ENCODE measurements around the gene GGTA1. TPM values are rescaled to one million over a fixed set of nuclear protein-coding genes. Genes with fewer than 3 reads are reported as not detected.

Gene GGTA1
- total and polyA plus RNA-seq, 9 of the 15 experiments (the other 6 are each of a cell fraction or from before 2014, with no cell fraction given), result 0.04 to 0.15 TPM; not detected in 7

DNA sequence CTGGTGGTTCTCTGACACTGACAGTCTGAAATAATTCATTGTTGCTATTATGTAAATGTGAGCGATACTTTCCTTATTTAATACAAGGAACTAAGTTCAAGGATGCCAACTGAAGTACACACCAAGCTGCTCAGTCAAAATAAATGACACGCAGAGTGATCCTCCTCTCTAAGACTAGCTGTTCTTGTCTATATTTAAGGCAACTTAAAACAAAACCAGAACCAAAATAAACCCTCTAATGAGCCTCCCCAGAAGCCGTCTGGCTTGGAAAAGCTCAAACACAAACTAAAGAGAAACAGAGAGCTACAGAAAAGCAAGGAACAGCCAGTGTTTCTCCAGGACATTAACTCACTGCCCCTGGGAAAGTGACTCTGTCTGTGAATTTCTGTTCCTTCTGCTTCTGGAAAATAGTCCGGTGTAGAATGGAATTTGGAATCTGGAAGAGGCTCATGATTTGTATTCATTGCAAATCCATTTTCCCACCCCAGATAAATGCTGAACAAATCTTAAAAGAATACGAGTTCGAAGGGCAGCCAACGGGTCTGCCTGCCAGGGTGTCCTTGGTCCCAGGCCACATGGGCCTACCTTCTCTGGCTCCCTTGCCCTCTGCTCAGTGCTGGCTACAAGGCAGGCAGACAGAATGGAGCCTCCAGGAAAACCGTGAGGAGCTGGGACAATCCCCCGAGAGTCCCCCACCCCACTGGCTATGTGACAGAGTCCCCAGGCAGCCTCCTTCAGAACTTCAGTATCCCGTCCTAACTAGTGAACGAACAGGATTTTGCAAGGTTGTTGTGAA lies 14.8 kb downstream of the GGTA1 start (continued):
- TF ChIP-seq KLF1 (tag; IDR thresholded peaks at IDR 0.05) (no peak), BHLHE40 (IDR thresholded peaks at IDR 0.05; ENCODE audit: low read length) (no peak), ZFP30 (CRISPR knock-in tag; IDR thresholded peaks at IDR 0.05; ENCODE audit: borderline replicate concordance) (no peak)
- TF ChIP-seq, protein P1, sequence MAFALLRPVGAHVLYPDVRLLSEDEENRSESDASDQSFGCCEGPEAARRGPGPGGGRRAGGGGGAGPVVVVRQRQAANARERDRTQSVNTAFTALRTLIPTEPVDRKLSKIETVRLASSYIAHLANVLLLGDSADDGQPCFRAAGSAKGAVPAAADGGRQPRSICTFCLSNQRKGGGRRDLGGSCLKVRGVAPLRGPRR (CRISPR knock-in tag; IDR thresholded peaks at IDR 0.05), result no peak

DNA sequence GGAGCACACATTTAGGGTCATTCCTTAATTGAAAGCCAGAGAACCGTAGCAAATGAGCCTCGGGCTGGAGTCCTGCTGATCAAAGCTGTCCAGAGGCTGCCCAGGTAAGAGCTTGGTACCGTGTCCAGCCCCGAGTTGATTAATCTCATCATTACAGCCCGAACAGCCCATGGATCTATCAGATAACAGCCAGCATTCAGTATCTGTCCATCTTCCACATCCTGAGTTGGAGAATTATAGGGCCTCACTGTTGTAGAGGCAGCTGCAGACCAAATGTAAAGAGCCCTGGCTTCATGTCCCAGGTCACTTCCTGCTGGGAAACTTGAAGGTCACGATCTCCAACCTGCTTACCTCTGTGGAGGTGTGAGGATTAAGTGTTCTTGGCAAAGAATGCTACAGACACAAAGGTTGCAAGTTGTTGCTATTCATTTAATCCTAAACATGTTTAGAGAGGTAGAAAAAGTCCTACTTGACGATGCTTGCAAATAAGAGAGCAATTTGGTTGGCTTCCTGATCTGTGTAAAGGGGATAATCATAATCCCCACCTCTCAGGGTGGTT lies 16.1 kb downstream of the GGTA1 start:
- no TSS peak for BruUV-seq (replicated peaks)
- peaks cover 0 to 17% of the 10 kb centered on the region in 2 experiments; a peak in 3 of 5 replicates for H3K4me1 ChIP-seq (replicated peaks in 1 of 2; ENCODE audit: control insufficient read depth in 2 of 2, insufficient read depth in 2 of 2, low read length in 2 of 2)
- in situ Hi-C loops (cut with MboI) (no loop called here), intact Hi-C loops (cut with micrococcal nuclease) (no loop called here)
- no peak overlapping the region for H3K4me3 ChIP-seq
- no peak for ATAC-seq
- no peaks in the 10 kb centered on the region for H3K9me1 ChIP-seq (ENCODE audit: control insufficient read depth, insufficient read depth, low read length)
- H2AFZ ChIP-seq (ENCODE audit: low read depth, low read length), result no peak overlapping the region
- ChIA-PET CTCF (ENCODE audit: low intra/inter-chr PET ratio) (no interaction called here), POLR2A (interaction anchor here (1.0 kb wide), 1 partner anchor 10 kb away, joined by 3 read pairs; no protein-coding TSS in a partner anchor)
- no peaks in the 10 kb centered on the region for H3K9me3 ChIP-seq (replicated peaks; ENCODE audit: control insufficient read depth, insufficient read depth, low read depth, low read length)
- H4K20me1 ChIP-seq (replicated peaks; ENCODE audit: control insufficient read depth, insufficient read depth, low read length), result 0 out of 2 replicates have a peak, but pooled peaks cover 2% of the 10 kb centered on the region
- no peak overlapping the region for H3K9ac ChIP-seq (ENCODE audit: insufficient read depth in 1 of 2, low read depth in 2 of 2, low read length in 2 of 2)
- WGBS (ENCODE audit: insufficient coverage, low coverage, missing lambda C conversion rate), result 8% methylated on average over 6 of the region's 7 CpGs
- peaks cover 0 to 7% of the 10 kb centered on the region in 2 experiments; a peak in 1 of 5 replicates for H3K27me3 ChIP-seq (ENCODE audit: control insufficient read depth in 2 of 2, insufficient read depth in 2 of 2, low read length in 2 of 2)
- DNase-seq (ENCODE audit: extremely low read depth in 1 of 4, low spot score in 3 of 4), result no peak
- H3K27ac ChIP-seq (ENCODE audit: extremely low read depth, low read depth, low read length), result no peak overlapping the region
- FAIRE-seq, result no peak
- no peak overlapping the region for H3K4me2 ChIP-seq (ENCODE audit: insufficient read depth, low read length)
- no peaks in the 10 kb centered on the region for H3K79me2 ChIP-seq (ENCODE audit: control insufficient read depth, insufficient read depth, low read length)
- H3K36me3 ChIP-seq (ENCODE audit: control insufficient read depth, insufficient read depth, low read length), result no peaks in the 10 kb centered on the region
- no peak for TF ChIP-seq ILF3 (IDR thresholded peaks at IDR 0.05; ENCODE audit: borderline replicate concordance)
- TF ChIP-seq BCL6 (CRISPR knock-in tag; IDR thresholded peaks at IDR 0.05), result no peak
- no peak for TF ChIP-seq SP1 (CRISPR knock-in tag; IDR thresholded peaks at IDR 0.05)
- TF ChIP-seq, protein P2, sequence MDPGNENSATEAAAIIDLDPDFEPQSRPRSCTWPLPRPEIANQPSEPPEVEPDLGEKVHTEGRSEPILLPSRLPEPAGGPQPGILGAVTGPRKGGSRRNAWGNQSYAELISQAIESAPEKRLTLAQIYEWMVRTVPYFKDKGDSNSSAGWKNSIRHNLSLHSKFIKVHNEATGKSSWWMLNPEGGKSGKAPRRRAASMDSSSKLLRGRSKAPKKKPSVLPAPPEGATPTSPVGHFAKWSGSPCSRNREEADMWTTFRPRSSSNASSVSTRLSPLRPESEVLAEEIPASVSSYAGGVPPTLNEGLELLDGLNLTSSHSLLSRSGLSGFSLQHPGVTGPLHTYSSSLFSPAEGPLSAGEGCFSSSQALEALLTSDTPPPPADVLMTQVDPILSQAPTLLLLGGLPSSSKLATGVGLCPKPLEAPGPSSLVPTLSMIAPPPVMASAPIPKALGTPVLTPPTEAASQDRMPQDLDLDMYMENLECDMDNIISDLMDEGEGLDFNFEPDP (CRISPR knock-in tag; IDR thresholded peaks at IDR 0.05), result no peak
- TF ChIP-seq CSDE1 (IDR thresholded peaks at IDR 0.05), result no peak
- TF ChIP-seq RUNX1 (IDR thresholded peaks at IDR 0.05; ENCODE audit: low read depth), result no peak
- no peak for TF ChIP-seq DMBX1 (CRISPR knock-in tag; IDR thresholded peaks at IDR 0.05; ENCODE audit: borderline replicate concordance)
- no peak for TF ChIP-seq MTF1 (CRISPR knock-in tag; IDR thresholded peaks at IDR 0.05; ENCODE audit: borderline replicate concordance)
- TF ChIP-seq, protein P3, sequence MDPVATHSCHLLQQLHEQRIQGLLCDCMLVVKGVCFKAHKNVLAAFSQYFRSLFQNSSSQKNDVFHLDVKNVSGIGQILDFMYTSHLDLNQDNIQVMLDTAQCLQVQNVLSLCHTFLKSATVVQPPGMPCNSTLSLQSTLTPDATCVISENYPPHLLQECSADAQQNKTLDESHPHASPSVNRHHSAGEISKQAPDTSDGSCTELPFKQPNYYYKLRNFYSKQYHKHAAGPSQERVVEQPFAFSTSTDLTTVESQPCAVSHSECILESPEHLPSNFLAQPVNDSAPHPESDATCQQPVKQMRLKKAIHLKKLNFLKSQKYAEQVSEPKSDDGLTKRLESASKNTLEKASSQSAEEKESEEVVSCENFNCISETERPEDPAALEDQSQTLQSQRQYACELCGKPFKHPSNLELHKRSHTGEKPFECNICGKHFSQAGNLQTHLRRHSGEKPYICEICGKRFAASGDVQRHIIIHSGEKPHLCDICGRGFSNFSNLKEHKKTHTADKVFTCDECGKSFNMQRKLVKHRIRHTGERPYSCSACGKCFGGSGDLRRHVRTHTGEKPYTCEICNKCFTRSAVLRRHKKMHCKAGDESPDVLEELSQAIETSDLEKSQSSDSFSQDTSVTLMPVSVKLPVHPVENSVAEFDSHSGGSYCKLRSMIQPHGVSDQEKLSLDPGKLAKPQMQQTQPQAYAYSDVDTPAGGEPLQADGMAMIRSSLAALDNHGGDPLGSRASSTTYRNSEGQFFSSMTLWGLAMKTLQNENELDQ (CRISPR knock-in tag; IDR thresholded peaks at IDR 0.05; ENCODE audit: borderline replicate concordance), result no peak
- no peak for TF ChIP-seq EP300 (IDR thresholded peaks at IDR 0.05; ENCODE audit: low read length)
- no peak for TF ChIP-seq POLR2G (IDR thresholded peaks at IDR 0.05; ENCODE audit: low read depth, low read length)
- no peak for TF ChIP-seq CBX3 (IDR thresholded peaks at IDR 0.05; ENCODE audit: borderline replicate concordance in 1 of 2, low read length in 2 of 2)
- TF ChIP-seq NFRKB (IDR thresholded peaks at IDR 0.05; ENCODE audit: low read depth), result no peak
- no peak for TF ChIP-seq DPF2 (IDR thresholded peaks at IDR 0.05)
